Keratinocyte (primary cell): Measurements from ENCODE around the gene MED16. TPM values are rescaled to one million over a fixed set of nuclear protein-coding genes. Genes with fewer than 3 reads are reported as not detected.
"Not testable (repeated sequence)": the region's sequence is repeated elsewhere in the genome, so short reads cannot be mapped to it uniquely, and the experiment has no call there.

ENCODE experiments used
- DNase-seq: peaks from one replicate; pipeline ENCODE4 v3.0.0-alpha.2; 2011; ENCODE audit warnings: low read depth, missing footprints, low spot score
- FAIRE-seq: peaks from 2 replicates; lab custom pipeline; 2011; peaks lifted over from hg19 to GRCh38; lab: Jason Lieb, UNC
- H2AFZ ChIP-seq: 2 replicates; pipeline ENCODE4 v1.6.0; 2012; ENCODE audit warnings: low read length, control low read depth, inconsistent platforms; ENCODE audit not compliant: control insufficient read depth
- H3K27ac ChIP-seq: 2 replicates; pipeline ENCODE4 v1.5.1; 2011; ENCODE audit warnings: low read length; ENCODE audit not compliant: control insufficient read depth, insufficient read depth
- H3K27me3 ChIP-seq: 3 replicates; pipeline ENCODE4 v1.6.0; 2011; ENCODE audit warnings: low read length; ENCODE audit not compliant: control insufficient read depth, insufficient read depth; ENCODE audit errors: extremely low read depth
- H3K36me3 ChIP-seq, 2 experiments: 2 replicates in 1 of 2; 3 replicates in 1 of 2; pipeline ENCODE4 v1.5.1; 2011; ENCODE audit warnings: low read length in 2 of 2, mild to moderate bottlenecking in 1 of 2; ENCODE audit not compliant: control insufficient read depth in 2 of 2, insufficient read depth in 2 of 2; ENCODE audit errors: extremely low read depth in 1 of 2
- H3K4me1 ChIP-seq: 3 replicates; pipeline ENCODE4 v1.5.1; 2011; ENCODE audit warnings: low read length; ENCODE audit not compliant: control insufficient read depth, insufficient read depth; ENCODE audit errors: extremely low read depth
- H3K4me2 ChIP-seq: 3 replicates; pipeline ENCODE4 v1.6.0; 2011; ENCODE audit warnings: low read depth, low read length; ENCODE audit not compliant: control insufficient read depth, insufficient read depth; ENCODE audit errors: extremely low read depth
- H3K4me3 ChIP-seq, 3 experiments: fragments of 200-600 bp in 1 of 3; sonication (generic) in 1 of 3; 2 replicates in 2 of 3; 3 replicates in 1 of 3; pipeline ENCODE4 v1.5.1; 2011 to 2016; ENCODE audit warnings: low read length in 3 of 3, mild to moderate bottlenecking in 3 of 3, control low read depth in 2 of 3, inconsistent platforms in 1 of 3, low read depth in 1 of 3, mixed read lengths in 1 of 3, mixed run types in 1 of 3, moderate library complexity in 1 of 3; ENCODE audit not compliant: control insufficient read depth in 2 of 3, insufficient read depth in 2 of 3; ENCODE audit errors: extremely low read depth in 1 of 3
- H3K79me2 ChIP-seq: 2 replicates; pipeline ENCODE4 v1.6.0; 2012; ENCODE audit warnings: low read length; ENCODE audit not compliant: control insufficient read depth, insufficient read depth
- H3K9ac ChIP-seq: 3 replicates; pipeline ENCODE4 v1.6.0; 2011; ENCODE audit warnings: low read length; ENCODE audit not compliant: control insufficient read depth, insufficient read depth; ENCODE audit errors: extremely low read depth
- H3K9me1 ChIP-seq: 3 replicates; pipeline ENCODE4 v1.6.0; 2011; ENCODE audit warnings: low read length; ENCODE audit not compliant: control insufficient read depth, insufficient read depth; ENCODE audit errors: extremely low read depth
- H3K9me3 ChIP-seq: 2 replicates; pipeline ENCODE4 v1.5.1; 2012; ENCODE audit warnings: low read depth, low read length; ENCODE audit not compliant: control insufficient read depth
- H4K20me1 ChIP-seq: 3 replicates; pipeline ENCODE4 v1.6.0; 2011; ENCODE audit warnings: low read length; ENCODE audit not compliant: control insufficient read depth, insufficient read depth; ENCODE audit errors: extremely low read depth
- CTCF ChIP-seq, 3 experiments: IDR thresholded peaks in 1 of 3; conservative IDR thresholded peaks in 1 of 3; optimal IDR thresholded peaks in 1 of 3; 2 replicates in 2 of 3; 3 replicates in 1 of 3; pipeline versions ENCODE3 to v1.5.1; 2011; ENCODE audit warnings: low read length in 3 of 3, mild to moderate bottlenecking in 3 of 3, moderate library complexity in 2 of 3, control low read depth in 1 of 3, inconsistent platforms in 1 of 3; ENCODE audit not compliant: insufficient read depth in 2 of 3; ENCODE audit errors: extremely low read depth in 1 of 3
- EZH2 ChIP-seq: IDR thresholded peaks from one replicate; pipeline ENCODE4 v1.6.1; 2012; ENCODE audit warnings: inconsistent platforms, mild to moderate bottlenecking, low read length, moderate library complexity
- dilution Hi-C: fragments of 300-500 bp; cut with MboI; formaldehyde crosslinking; loops from one replicate; pipeline ENCODE4 v1.7.0; 2020; ENCODE audit warnings: low sequenced_read_pairs; ENCODE audit not compliant: extremely low pct_ligation_motif_present
- polyA plus RNA-seq, 5 experiments: library from polyadenylated mRNA; depleted of rRNA in 3 of 5; stranded (reverse) in 3 of 5; stranded (forward) in 1 of 5; unstranded in 1 of 5; fragments of >200 nt; gene quantifications; 1 replicate in 1 of 5; 2 replicates in 3 of 5; 3 replicates in 1 of 5; pipeline versions ENCODE4 v1.2.1 to v1.2.3, GENCODE V29; 2011 to 2012; ENCODE audit warnings: missing spikeins in 2 of 5, low read depth in 1 of 5, low replicate concordance in 1 of 5

MED16 gene
- polyA plus RNA-seq, 1 donor (not counting 4 experiments of a cell fraction or from before 2014, with no cell fraction given), result 9.7 TPM

DNA sequence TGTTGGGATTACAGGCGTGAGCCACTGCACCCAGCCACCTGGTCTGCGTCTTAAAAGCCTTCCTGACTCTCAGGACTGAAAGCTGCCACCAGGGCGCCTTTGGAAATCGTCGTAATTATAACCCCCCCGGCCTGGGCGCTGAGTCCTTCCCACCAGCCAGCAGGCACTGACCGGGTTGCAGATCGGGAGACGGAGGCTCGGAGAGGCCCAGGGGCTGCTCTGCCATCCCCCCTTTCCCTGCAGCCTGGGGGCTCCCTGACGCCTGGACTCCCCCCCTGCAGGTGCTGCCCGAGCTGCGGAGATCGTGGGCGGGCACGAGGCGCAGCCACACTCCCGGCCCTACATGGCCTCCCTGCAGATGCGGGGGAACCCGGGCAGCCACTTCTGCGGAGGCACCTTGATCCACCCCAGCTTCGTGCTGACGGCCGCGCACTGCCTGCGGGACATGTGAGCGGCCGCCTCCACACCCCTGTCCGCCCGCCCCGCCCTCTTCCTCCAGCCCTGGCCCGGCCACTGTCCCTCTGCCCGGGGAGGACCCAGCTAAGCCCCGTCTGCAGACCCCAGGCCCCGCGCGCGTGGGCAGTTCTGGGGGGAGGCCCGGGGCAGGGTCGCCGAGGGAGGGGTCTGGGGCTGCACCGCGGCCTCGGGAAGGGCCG lies 49.7 kb downstream of the MED16 start:
- TF ChIP-seq EZH2, result no peak
- no peak overlapping the region for H3K4me3 ChIP-seq
- H3K79me2 ChIP-seq, result no peaks in the 10 kb centered on the region
- peak overlapping the region; percentile 37 for H3K4me2 ChIP-seq
- H3K27ac ChIP-seq, result no peak overlapping the region
- H3K27me3 ChIP-seq, result peaks cover 45% of the 10 kb centered on the region
- H4K20me1 ChIP-seq, result no peaks in the 10 kb centered on the region
- H2AFZ ChIP-seq, result no peak overlapping the region
- no peak for FAIRE-seq
- no peaks in the 10 kb centered on the region for H3K9me1 ChIP-seq
- H3K9ac ChIP-seq, result no peak overlapping the region
- no peaks in the 10 kb centered on the region for H3K36me3 ChIP-seq
- no peaks in the 10 kb centered on the region for H3K9me3 ChIP-seq
- no peaks in the 10 kb centered on the region for H3K4me1 ChIP-seq
- no peak for DNase-seq
- dilution Hi-C loops, result no loop called here

DNA sequence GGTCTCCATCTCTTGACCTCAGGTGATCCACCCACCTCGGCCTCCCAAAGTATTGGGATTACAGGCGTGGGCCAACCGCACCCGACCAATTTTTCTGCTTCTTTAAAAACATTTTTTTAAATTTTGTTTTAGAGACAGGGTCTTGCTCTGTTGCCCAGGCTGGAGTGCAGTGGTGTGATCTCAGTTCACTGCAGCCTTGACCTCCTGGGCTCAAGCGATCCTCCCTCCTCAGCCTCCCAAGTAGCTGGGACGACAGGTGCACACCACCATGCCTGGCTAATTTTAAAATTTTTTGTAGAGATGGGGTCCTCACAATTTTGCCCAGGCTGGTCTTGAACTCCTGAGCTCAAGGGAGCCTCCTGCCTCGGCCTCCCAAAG lies 50.2 kb downstream of the MED16 start:
- dilution Hi-C loops, H4K20me1 ChIP-seq, H3K9ac ChIP-seq, H3K4me1 ChIP-seq, H3K4me3 ChIP-seq, H2AFZ ChIP-seq, H3K27ac ChIP-seq, H3K79me2 ChIP-seq, H3K36me3 ChIP-seq, H3K4me2 ChIP-seq, FAIRE-seq, H3K9me3 ChIP-seq, H3K9me1 ChIP-seq, DNase-seq: not testable (repeated sequence)
- peaks cover 41% of the 10 kb centered on the region for H3K27me3 ChIP-seq

- no peaks in the 10 kb centered on the region for H3K36me3 ChIP-seq
- FAIRE-seq (no peak), DNase-seq (no peak)
- H4K20me1 ChIP-seq, result no peaks in the 10 kb centered on the region
- H3K79me2 ChIP-seq, result no peaks in the 10 kb centered on the region
- no peaks in the 10 kb centered on the region for H3K9me3 ChIP-seq
- dilution Hi-C loops, result no loop called here
- no peaks in the 10 kb centered on the region for H3K9me1 ChIP-seq
- H3K4me2 ChIP-seq, result no peak within 1 kb of the TSS
- no peak within 1 kb of the TSS for H3K27ac ChIP-seq
- H3K4me3 ChIP-seq, result no peak within 1 kb of the TSS
- H3K27me3 ChIP-seq, result peaks cover 33% of the 10 kb centered on the region
- no peaks in the 10 kb centered on the region for H3K4me1 ChIP-seq
- H3K9ac ChIP-seq, result no peak within 1 kb of the TSS
- H2AFZ ChIP-seq, result no peak within 1 kb of the TSS
- TF ChIP-seq EZH2 (no peak), CTCF (optimal IDR thresholded peaks at IDR 0.05 in 1 of 3, IDR thresholded peaks at IDR 0.05 in 1 of 3, conservative IDR thresholded peaks at IDR 0.05 in 1 of 3; ENCODE audit: extremely low read depth in 1 of 3, insufficient read depth in 2 of 3, low read length in 3 of 3) (no peak)
Observed at GRCh38 chr19:840519-841206, 52.3 kb downstream of the MED16 start, which contains the start of gene PRTN3. TSS of gene PRTN3 (plus strand) at chr19:840999. CDS start at chr19:841009, 10 bp downstream.
